HFF-Myc (cell line): ENCODE results near the gene MAPK12.

Experiments
- DNase-seq: peaks from one replicate; pipeline ENCODE4 v3.0.0-alpha.2; 2011; ENCODE audit warnings: low read depth; ENCODE audit errors: extremely low read depth
- H3K4me3 ChIP-seq: replicated peaks from 2 replicates; pipeline ENCODE4 v1.5.1; 2011; ENCODE audit warnings: low read depth, mild to moderate bottlenecking, control low read depth, low read length
- CTCF ChIP-seq: IDR thresholded peaks from 2 replicates; pipeline ENCODE4 v1.5.1; 2012; ENCODE audit warnings: mild to moderate bottlenecking, low read depth, low read length, control low read depth; ENCODE audit errors: missing control alignments

MAPK12 gene

GRCh38 chr22:50250555-50251476, 10.7 kb downstream of the MAPK12 start, which contains the start of gene HDAC10:
HDAC10 (minus strand) TSS chr22:50251265; CDS start chr22:50251032, 233 bp downstream.
- peak within 1 kb of the TSS; percentile 74 for H3K4me3 ChIP-seq
- no peak for DNase-seq
- no peak for TF ChIP-seq CTCF

- no peak for DNase-seq
- no peak for TF ChIP-seq CTCF
- H3K4me3 ChIP-seq = peak overlapping the region; percentile 74
These were observed 11.3 kb downstream of the MAPK12 start for GRCh38 chr22:50250249-50250554.

GRCh38 chr22:50249341-50250248, 11.9 kb downstream of the MAPK12 start:
- H3K4me3 ChIP-seq = peak overlapping the region; percentile 74
- no peak for DNase-seq
- no peak for TF ChIP-seq CTCF

- TF ChIP-seq CTCF = no peak
- H3K4me3 ChIP-seq = no peak overlapping the region
These were observed 13.0 kb downstream of the MAPK12 start for GRCh38 chr22:50248196-50249081.

GRCh38 chr22:50247748-50248147, 13.7 kb downstream of the MAPK12 start:
- no peak for DNase-seq
- H3K4me3 ChIP-seq = no peak overlapping the region
- no peak for TF ChIP-seq CTCF

More at GRCh38 chr22:50248196-50249081, 13.0 kb downstream of the MAPK12 start:
- no peak for DNase-seq
